BJ (cell line): Measurements from ENCODE around the gene LAMA3. TPM values are rescaled to one million over a fixed set of nuclear protein-coding genes. Genes with fewer than 3 reads are reported as not detected.
"Not testable (repeated sequence)": the region's sequence is repeated elsewhere in the genome, so short reads cannot be mapped to it uniquely, and the experiment has no call there.

Experiments used
- CTCF ChIA-PET: fragments of 350-600 bp; formaldehyde crosslinking; extraction: SDS; loops from one replicate; lab custom pipeline; 2021; ENCODE audit warnings: antibody characterized with exemption, inconsistent platforms; lab: Yijun Ruan, JAX
- POLR2A ChIA-PET: fragments of 300-600 bp; sonication (Branson Sonifier 250); formaldehyde crosslinking; extraction: SDS; loops from one replicate; lab custom pipeline; 2021; ENCODE audit warnings: antibody characterized with exemption; lab: Charles Lee
- DNase-seq: peaks from one replicate; pipeline ENCODE4 v3.0.0-alpha.2; 2011; ENCODE audit warnings: low read depth
- H3K27me3 ChIP-seq: 2 replicates; pipeline ENCODE4 v1.6.0; 2011; ENCODE audit warnings: low read length; ENCODE audit not compliant: control insufficient read depth, insufficient read depth
- H3K36me3 ChIP-seq: 2 replicates; pipeline ENCODE4 v1.5.1; 2011; ENCODE audit warnings: low read length; ENCODE audit not compliant: control insufficient read depth, insufficient read depth
- H3K4me3 ChIP-seq: 2 replicates; pipeline ENCODE4 v1.5.1; 2011; ENCODE audit warnings: low read depth, mild to moderate bottlenecking, control low read depth, low read length
- polyA plus RNA-seq: library from polyadenylated mRNA; depleted of rRNA; stranded (reverse); fragments of >200 nt; gene quantifications from 2 replicates; pipeline ENCODE4 v1.2.3, GENCODE V29; 2011
- TF ChIP-seq, protein P1 (sequence below): IDR thresholded peaks from 2 replicates; pipeline ENCODE4 v1.5.1; 2011; ENCODE audit warnings: low read depth, mild to moderate bottlenecking, control low read depth, inconsistent platforms, low read length, moderate library complexity; ENCODE audit not compliant: insufficient read depth

Gene LAMA3
- polyA plus RNA-seq, 1 experiment: 5.6 TPM

DNA sequence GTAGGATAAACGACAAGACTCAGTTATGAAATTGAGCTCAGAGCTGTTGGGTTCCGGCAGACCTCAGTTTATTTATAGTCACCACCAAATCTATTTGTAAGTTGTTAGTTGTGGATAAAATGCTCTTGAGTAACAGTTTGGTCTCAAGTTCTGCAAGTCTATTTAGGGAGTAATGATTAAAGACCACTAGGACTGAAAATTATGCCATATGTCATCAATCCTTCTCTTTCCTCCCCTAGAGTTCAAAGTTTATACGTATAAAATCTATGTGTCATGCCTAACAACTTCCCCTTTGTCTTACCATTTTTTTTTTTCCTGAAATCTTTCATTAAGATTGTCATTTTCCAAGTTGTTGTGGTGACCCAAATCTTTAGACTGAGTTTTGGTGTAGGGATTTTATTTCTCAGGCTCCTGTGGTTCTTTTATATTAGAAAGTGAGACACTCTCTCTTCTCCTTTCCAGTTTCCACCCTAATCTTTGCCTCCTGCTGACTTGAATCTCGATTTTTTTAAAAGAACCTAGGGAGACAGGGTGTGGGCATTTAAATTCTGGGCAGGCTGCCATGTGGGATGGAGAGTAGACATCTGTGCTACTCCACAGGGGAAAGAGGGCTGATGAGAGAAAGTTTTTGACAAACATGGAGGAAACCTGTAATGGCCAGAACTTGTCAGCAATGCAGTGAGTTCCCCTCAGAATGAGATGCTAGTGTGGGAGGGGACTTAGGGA lies 51.0 kb downstream of the LAMA3 start:
- ChIA-PET CTCF (interaction anchor here (0.6 to 1.7 kb wide), 2 partner anchors 7 to 13 kb away, joined by 4 read pairs; no protein-coding TSS in a partner anchor), POLR2A (no interaction called here)
- Histone ChIP-seq H3K4me3 (no peak overlapping the region), H3K36me3 (no peaks in the 10 kb centered on the region), H3K27me3 (no peaks in the 10 kb centered on the region; the same call in 1 of the 2 replicates)
- TF ChIP-seq, protein P1, sequence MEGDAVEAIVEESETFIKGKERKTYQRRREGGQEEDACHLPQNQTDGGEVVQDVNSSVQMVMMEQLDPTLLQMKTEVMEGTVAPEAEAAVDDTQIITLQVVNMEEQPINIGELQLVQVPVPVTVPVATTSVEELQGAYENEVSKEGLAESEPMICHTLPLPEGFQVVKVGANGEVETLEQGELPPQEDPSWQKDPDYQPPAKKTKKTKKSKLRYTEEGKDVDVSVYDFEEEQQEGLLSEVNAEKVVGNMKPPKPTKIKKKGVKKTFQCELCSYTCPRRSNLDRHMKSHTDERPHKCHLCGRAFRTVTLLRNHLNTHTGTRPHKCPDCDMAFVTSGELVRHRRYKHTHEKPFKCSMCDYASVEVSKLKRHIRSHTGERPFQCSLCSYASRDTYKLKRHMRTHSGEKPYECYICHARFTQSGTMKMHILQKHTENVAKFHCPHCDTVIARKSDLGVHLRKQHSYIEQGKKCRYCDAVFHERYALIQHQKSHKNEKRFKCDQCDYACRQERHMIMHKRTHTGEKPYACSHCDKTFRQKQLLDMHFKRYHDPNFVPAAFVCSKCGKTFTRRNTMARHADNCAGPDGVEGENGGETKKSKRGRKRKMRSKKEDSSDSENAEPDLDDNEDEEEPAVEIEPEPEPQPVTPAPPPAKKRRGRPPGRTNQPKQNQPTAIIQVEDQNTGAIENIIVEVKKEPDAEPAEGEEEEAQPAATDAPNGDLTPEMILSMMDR: no peak
- no peak for DNase-seq

DNA sequence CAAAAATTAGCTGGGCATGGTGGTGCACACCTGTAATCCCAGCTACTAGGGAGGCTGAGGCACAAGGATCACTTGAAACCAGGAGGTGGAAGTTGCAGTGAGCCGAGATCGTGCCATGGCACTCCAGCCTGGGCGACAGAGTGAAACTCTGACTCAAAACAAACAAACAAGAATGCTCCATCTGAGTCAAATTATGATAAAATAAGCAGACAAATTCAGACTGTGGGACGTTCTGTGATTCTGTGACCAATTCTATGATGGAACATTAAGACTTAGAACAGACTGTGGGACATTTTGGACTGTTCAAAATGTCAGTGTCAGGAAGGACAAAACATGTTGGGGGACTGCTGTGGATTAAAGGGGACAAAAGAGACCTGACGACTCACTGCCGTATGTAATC lies 52.7 kb downstream of the LAMA3 start:
- H3K27me3 ChIP-seq, DNase-seq, CTCF ChIA-PET, H3K4me3 ChIP-seq, POLR2A ChIA-PET, H3K36me3 ChIP-seq: not testable (repeated sequence)

DNA sequence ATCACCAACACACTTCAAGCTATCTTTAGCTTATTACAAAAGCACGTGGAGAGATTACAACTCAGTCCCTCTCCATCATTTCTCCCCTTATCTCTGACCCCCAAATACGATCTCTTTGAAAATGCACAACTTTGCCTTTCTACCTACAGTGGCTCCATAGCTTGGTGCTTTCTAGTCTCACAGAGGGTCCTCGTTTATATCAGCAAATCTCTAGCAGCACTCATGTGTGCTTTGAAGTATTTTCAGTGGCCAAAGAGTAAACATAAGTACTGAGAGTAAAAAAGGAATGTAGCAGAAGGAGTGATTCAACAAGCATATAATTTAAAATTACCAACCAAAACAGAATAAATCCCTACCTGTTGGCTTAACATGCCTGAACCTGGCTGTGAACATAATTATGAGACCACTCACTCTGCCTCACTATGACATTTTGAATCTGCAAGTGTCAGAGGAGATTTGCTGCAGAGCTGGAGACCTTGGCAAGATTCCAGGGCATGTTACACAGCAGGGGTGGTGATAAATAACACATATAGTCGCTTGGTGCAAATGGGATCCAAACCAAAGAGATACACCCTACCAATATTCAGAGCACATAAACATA lies 54.6 kb downstream of the LAMA3 start:
- no peak for DNase-seq
- no peaks in the 10 kb centered on the region for H3K36me3 ChIP-seq
- POLR2A ChIA-PET: no interaction called here
- H3K4me3 ChIP-seq: no peak overlapping the region
- CTCF ChIA-PET: no interaction called here
- TF ChIP-seq, protein P1: no peak
- no peaks in the 10 kb centered on the region for H3K27me3 ChIP-seq

DNA sequence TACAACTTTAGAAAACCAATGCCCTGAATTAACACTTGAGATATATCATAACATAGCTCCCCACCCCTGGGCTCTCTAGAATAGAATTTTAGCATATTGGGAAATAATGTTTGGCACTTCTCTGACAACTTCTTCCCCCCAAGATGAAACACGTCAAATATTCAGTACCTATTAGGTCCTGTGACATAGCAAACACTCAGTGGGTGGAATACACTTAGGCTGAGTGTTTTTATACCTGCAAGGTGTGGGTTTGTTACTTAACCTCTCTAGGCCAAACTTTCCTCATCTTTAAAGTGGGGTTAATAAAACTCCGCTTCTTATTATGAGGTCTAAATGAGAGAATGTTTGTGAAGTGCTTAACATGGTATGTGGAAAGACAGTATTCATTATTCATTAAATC lies 56.1 kb downstream of the LAMA3 start:
- ChIA-PET POLR2A (no interaction called here), CTCF (no interaction called here)
- Histone ChIP-seq H3K4me3 (no peak overlapping the region), H3K36me3 (no peaks in the 10 kb centered on the region), H3K27me3 (no peaks in the 10 kb centered on the region)
- TF ChIP-seq, protein P1: no peak
- DNase-seq: no peak

DNA sequence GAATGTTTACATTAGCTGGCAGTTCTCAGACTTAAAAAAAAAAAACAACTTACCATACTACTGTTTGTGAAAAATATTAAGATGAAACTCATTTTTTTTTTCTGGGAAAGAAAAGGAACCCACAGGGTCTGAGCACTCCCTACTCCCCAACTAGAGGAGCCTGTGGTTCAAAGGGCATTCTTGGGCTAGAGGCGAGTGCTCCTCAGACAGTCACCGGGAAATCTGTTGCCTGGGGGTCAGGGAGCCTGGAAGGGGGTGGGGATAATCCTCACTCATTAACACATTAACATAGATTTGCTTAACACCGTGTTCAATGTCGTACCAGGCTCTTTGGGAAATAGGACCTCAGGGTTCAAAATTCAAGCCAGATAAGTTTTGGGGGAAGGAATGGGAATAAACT lies 57.6 kb downstream of the LAMA3 start:
- ChIA-PET POLR2A (no interaction called here), CTCF (no interaction called here)
- DNase-seq: no peak
- TF ChIP-seq, protein P1: no peak
- Histone ChIP-seq H3K36me3 (no peaks in the 10 kb centered on the region), H3K4me3 (no peak overlapping the region), H3K27me3 (no peaks in the 10 kb centered on the region)

DNA sequence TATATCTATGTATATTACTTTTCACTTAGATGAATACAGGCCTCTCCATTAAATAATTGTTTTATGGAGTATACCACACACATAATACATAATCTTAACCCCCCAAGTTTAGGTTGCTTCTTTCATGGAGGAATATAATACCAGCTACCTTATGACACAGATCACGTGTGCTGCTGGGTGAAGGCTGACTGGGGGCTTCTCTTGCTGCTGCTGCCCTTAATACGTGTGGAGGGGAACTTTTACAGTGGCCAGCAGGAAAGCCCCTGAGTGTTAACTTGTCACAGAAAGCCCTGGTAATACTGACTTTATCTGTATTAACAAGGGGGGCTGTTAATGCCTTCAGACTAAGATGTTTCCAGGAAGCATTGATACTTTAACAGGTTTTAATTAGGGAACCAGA lies 63.1 kb downstream of the LAMA3 start:
- no peak overlapping the region for H3K4me3 ChIP-seq
- TF ChIP-seq, protein P1: no peak
- CTCF ChIA-PET: interaction anchor here (0.9 to 1.1 kb wide), 2 partner anchors 11 to 13 kb away, joined by 3 to 4 read pairs; no protein-coding TSS in a partner anchor
- DNase-seq: no peak
- no peaks in the 10 kb centered on the region for H3K36me3 ChIP-seq
- H3K27me3 ChIP-seq: no peaks in the 10 kb centered on the region
- POLR2A ChIA-PET: no interaction called here
